Measurements from ENCODE around the gene CPLX1. TPM values are rescaled to one million over a fixed set of nuclear protein-coding genes. Genes with fewer than 3 reads are reported as not detected.

CPLX1 gene
- polyA plus RNA-seq, 1 donor (not counting 4 experiments of a cell fraction or from before 2014, with no cell fraction given), result 0.04 TPM

- no peaks in the 10 kb centered on the region for H3K4me1 ChIP-seq (ENCODE audit: control insufficient read depth, extremely low read depth, insufficient read depth, low read length)
- no peaks in the 10 kb centered on the region for H3K36me3 ChIP-seq (ENCODE audit: control insufficient read depth in 2 of 2, extremely low read depth in 1 of 2, insufficient read depth in 2 of 2, low read length in 2 of 2)
- H3K79me2 ChIP-seq (ENCODE audit: control insufficient read depth, insufficient read depth, low read length), result no peaks in the 10 kb centered on the region
- no peak overlapping the region for H3K9ac ChIP-seq (ENCODE audit: control insufficient read depth, extremely low read depth, insufficient read depth, low read length)
- FAIRE-seq, result no peak
- no peaks in the 10 kb centered on the region for H3K9me3 ChIP-seq (ENCODE audit: control insufficient read depth, low read depth, low read length)
- no peak for TF ChIP-seq EZH2 (IDR thresholded peaks at IDR 0.05; ENCODE audit: low read length)
- no peak for TF ChIP-seq CTCF (optimal IDR thresholded peaks at IDR 0.05 in 1 of 3, IDR thresholded peaks at IDR 0.05 in 1 of 3, conservative IDR thresholded peaks at IDR 0.05 in 1 of 3; ENCODE audit: extremely low read depth in 1 of 3, insufficient read depth in 2 of 3, low read length in 3 of 3)
- no peak overlapping the region for H3K4me2 ChIP-seq (ENCODE audit: control insufficient read depth, extremely low read depth, insufficient read depth, low read depth, low read length)
- H3K9me1 ChIP-seq (ENCODE audit: control insufficient read depth, extremely low read depth, insufficient read depth, low read length), result no peaks in the 10 kb centered on the region
- dilution Hi-C loops (cut with MboI; ENCODE audit: extremely low pct_ligation_motif_present, low sequenced_read_pairs), result no loop called here
- peaks cover 65% of the 10 kb centered on the region for H3K27me3 ChIP-seq (ENCODE audit: control insufficient read depth, extremely low read depth, insufficient read depth, low read length)
- H3K27ac ChIP-seq (ENCODE audit: control insufficient read depth, insufficient read depth, low read length), result no peak overlapping the region
- DNase-seq (ENCODE audit: low read depth, low spot score), result no peak
- H2AFZ ChIP-seq (ENCODE audit: control insufficient read depth, low read length), result no peak overlapping the region
- H3K4me3 ChIP-seq (ENCODE audit: control insufficient read depth in 2 of 3, extremely low read depth in 1 of 3, insufficient read depth in 2 of 3, low read depth in 1 of 3, low read length in 3 of 3), result no peak overlapping the region
- H4K20me1 ChIP-seq (ENCODE audit: control insufficient read depth, extremely low read depth, insufficient read depth, low read length), result no peaks in the 10 kb centered on the region
Measured at GRCh38 chr4:791252-791897, 34.6 kb downstream of the CPLX1 start.

GRCh38 chr4:790466-790820 is 35.5 kb downstream of the CPLX1 start:
- no peak overlapping the region for H3K27ac ChIP-seq (ENCODE audit: control insufficient read depth, insufficient read depth, low read length)
- H2AFZ ChIP-seq (ENCODE audit: control insufficient read depth, low read length), result no peak overlapping the region
- H3K36me3 ChIP-seq (ENCODE audit: control insufficient read depth in 2 of 2, extremely low read depth in 1 of 2, insufficient read depth in 2 of 2, low read length in 2 of 2), result no peaks in the 10 kb centered on the region
- H3K9me1 ChIP-seq (ENCODE audit: control insufficient read depth, extremely low read depth, insufficient read depth, low read length), result no peaks in the 10 kb centered on the region
- H3K79me2 ChIP-seq (ENCODE audit: control insufficient read depth, insufficient read depth, low read length), result no peaks in the 10 kb centered on the region
- no peak for TF ChIP-seq EZH2 (IDR thresholded peaks at IDR 0.05; ENCODE audit: low read length)
- no peak overlapping the region for H3K9ac ChIP-seq (ENCODE audit: control insufficient read depth, extremely low read depth, insufficient read depth, low read length)
- no peaks in the 10 kb centered on the region for H4K20me1 ChIP-seq (ENCODE audit: control insufficient read depth, extremely low read depth, insufficient read depth, low read length)
- no peak for FAIRE-seq
- H3K4me1 ChIP-seq (ENCODE audit: control insufficient read depth, extremely low read depth, insufficient read depth, low read length), result peaks cover under 1% of the 10 kb centered on the region
- peaks cover 66% of the 10 kb centered on the region for H3K27me3 ChIP-seq (ENCODE audit: control insufficient read depth, extremely low read depth, insufficient read depth, low read length)
- H3K4me2 ChIP-seq (ENCODE audit: control insufficient read depth, extremely low read depth, insufficient read depth, low read depth, low read length), result no peak overlapping the region
- no peaks in the 10 kb centered on the region for H3K9me3 ChIP-seq (ENCODE audit: control insufficient read depth, low read depth, low read length)
- dilution Hi-C loops (cut with MboI; ENCODE audit: extremely low pct_ligation_motif_present, low sequenced_read_pairs), result no loop called here
- no peak overlapping the region for H3K4me3 ChIP-seq (ENCODE audit: control insufficient read depth in 2 of 3, extremely low read depth in 1 of 3, insufficient read depth in 2 of 3, low read depth in 1 of 3, low read length in 3 of 3)
- DNase-seq (ENCODE audit: low read depth, low spot score), result no peak

All from keratinocyte (primary cell).